ENCODE data around the gene TMEM200B. TPM values are rescaled to one million over a fixed set of nuclear protein-coding genes. Genes with fewer than 3 reads are reported as not detected.
A peak's percentile ranks its signal among the peaks of the same experiment; 100 is the strongest.

TMEM200B gene
- not detected in 2 replicates for total RNA-seq
- total RNA-seq (2013), result 0.14 TPM
- not detected in 2 replicates for polyA plus RNA-seq
- 0.07 TPM in 1 of 2 replicates, not detected in the other for polyA minus RNA-seq

- no peak within 1 kb of the TSS for H3K27ac Mint-ChIP-seq
- ATAC-seq (ENCODE audit: low read depth), result no peak
- H3K27ac ChIP-seq (ENCODE audit: low read length in 2 of 2), result no peak within 1 kb of the TSS
Observed at GRCh38 chr1:29123887-29124365, at the start of gene TMEM200B. Gene TMEM200B (minus strand): TSS chr1:29123903. CDS start chr1:29121828, 2,075 bp downstream.

More at GRCh38 chr1:29123887-29124365, at the start of gene TMEM200B:
- Histone ChIP-seq H3K4me3 (ENCODE audit: control extremely low read depth in 1 of 5, extremely low read depth in 1 of 5, insufficient read depth in 1 of 5, low read depth in 2 of 5, low read length in 4 of 5) (peak within 1 kb of the TSS in 4 of 5 experiments; percentile 49 to 66 (median 58)), H3K4me1 (ENCODE audit: control insufficient read depth in 2 of 2, insufficient read depth in 2 of 2, low read length in 2 of 2) (peaks cover 31 to 32% of the 10 kb centered on the region in 2 donors), H2AFZ (ENCODE audit: insufficient read depth, low read depth, low read length, poor library complexity, severe bottlenecking) (peak within 1 kb of the TSS; percentile 74), H3K27me3 (replicated peaks in 1 of 4; ENCODE audit: control extremely low read depth in 1 of 4, control insufficient read depth in 3 of 4, insufficient read depth in 4 of 4, low read length in 3 of 4) (peaks cover 0 to 50% (median 17%) of the 10 kb centered on the region in 4 experiments), H3K9ac (ENCODE audit: low read length) (peak within 1 kb of the TSS; percentile 72), H3K79me2 (ENCODE audit: control insufficient read depth, insufficient read depth, low read length) (no peaks in the 10 kb centered on the region), H3K36me3 (replicated peaks in 1 of 2; ENCODE audit: control extremely low read depth in 1 of 2, control insufficient read depth in 1 of 2, extremely low read depth in 1 of 2, insufficient read depth in 2 of 2, low read length in 1 of 2) (peaks cover 0 to 3% of the 10 kb centered on the region in 2 experiments), H3K4me2 (replicated peaks; ENCODE audit: low read depth, low read length, poor library complexity, severe bottlenecking) (peak within 1 kb of the TSS; percentile 100), H4K20me1 (ENCODE audit: control insufficient read depth, insufficient read depth, low read length, poor library complexity, severe bottlenecking) (peaks cover 29% of the 10 kb centered on the region), H3K9me3 (ENCODE audit: control extremely low read depth in 1 of 3, control insufficient read depth in 2 of 3, insufficient read depth in 1 of 3, low read length in 2 of 3) (peaks cover 0 to 15% (median 0%) of the 10 kb centered on the region in 3 donors)
- H3K9me3 Mint-ChIP-seq (ENCODE audit: insufficient read depth), result no peaks in the 10 kb centered on the region
- H3K4me3 Mint-ChIP-seq, result peak within 1 kb of the TSS; percentile 85
- POLR2A ChIA-PET, result interaction anchor here (0.7 kb wide), 1 partner anchor 239 kb away, joined by 5 read pairs; no protein-coding TSS in a partner anchor
- H3K27me3 Mint-ChIP-seq, result peaks cover 11% of the 10 kb centered on the region
- WGBS (ENCODE audit: insufficient coverage), result under 1% methylated on average over 44 of the region's 46 CpGs
- CTCF ChIA-PET, result interaction anchor here (1.1 kb wide), 3 partner anchors 79 to 246 kb away, joined by 3 to 4 read pairs (median 3); no protein-coding TSS in a partner anchor
- peaks cover 18% of the 10 kb centered on the region for H3K4me1 Mint-ChIP-seq
- TF ChIP-seq CTCF (IDR thresholded peaks at IDR 0.05) (no peak), EZH2 (IDR thresholded peaks at IDR 0.05; ENCODE audit: borderline replicate concordance, insufficient read depth, low read depth, low read length, poor library complexity, severe bottlenecking) (peak; percentile 91)
- intact Hi-C loops (cut with micrococcal nuclease), result loop anchor here (5.0 kb wide), 1 partner anchor 58 kb away; the partner anchor contains the start of gene SRSF4
- no peak for DNase-seq

Measured in B cell (primary cell).